ENCODE results near the gene SNAI1. TPM values are rescaled to one million over a fixed set of nuclear protein-coding genes. Genes with fewer than 3 reads are reported as not detected.
A peak's percentile ranks its signal among the peaks of the same experiment; 100 is the strongest.

SNAI1 gene
- total and polyA plus RNA-seq, 2 of the 4 experiments (the other 2 are of a cell fraction) = 0.54 to 13.7 TPM

GRCh38 chr20:50017576-50018248, 34.9 kb downstream of the SNAI1 start:
- Histone ChIP-seq H2AK5ac (ENCODE audit: low read depth, low read length) (no peak overlapping the region), H3K23ac (ENCODE audit: low read depth, low read length) (no peak overlapping the region), H3K4me1 (ENCODE audit: control insufficient read depth, insufficient read depth, low read length) (no peaks in the 10 kb centered on the region), H4K20me1 (ENCODE audit: insufficient read depth, low read length) (no peaks in the 10 kb centered on the region), H2BK15ac (ENCODE audit: low read depth, low read length) (no peak overlapping the region), H3K27me3 (ENCODE audit: control insufficient read depth, insufficient read depth, low read length) (no peaks in the 10 kb centered on the region), H3K14ac (replicated peaks; ENCODE audit: low read depth, low read length) (no peak overlapping the region), H2AK9ac (replicated peaks; ENCODE audit: low read depth, low read length, poor library complexity) (peak overlapping the region; percentile 52), H4K8ac (ENCODE audit: low read depth in 2 of 2, low read length in 2 of 2) (no peak overlapping the region), H3K36me3 (ENCODE audit: control insufficient read depth, insufficient read depth, low read length) (no peaks in the 10 kb centered on the region), H3K4me3 (ENCODE audit: insufficient read depth, low read depth, low read length) (no peak overlapping the region), H4K5ac (ENCODE audit: low read depth, low read length) (no peak overlapping the region), H2BK5ac (ENCODE audit: low read depth, low read length, poor library complexity, severe bottlenecking) (no peak overlapping the region), H4K91ac (ENCODE audit: insufficient read depth, low read depth, low read length) (no peak overlapping the region), H3K9ac (ENCODE audit: low read depth, low read length) (no peak overlapping the region), H3K4ac (ENCODE audit: low read depth, low read length) (no peak overlapping the region), H2BK120ac (ENCODE audit: low read depth, low read length) (no peak overlapping the region), H3K9me3 (ENCODE audit: control insufficient read depth, insufficient read depth, low read length) (no peaks in the 10 kb centered on the region), H3K56ac (ENCODE audit: extremely low read depth, insufficient read depth, low read length) (no peak overlapping the region), H3K18ac (ENCODE audit: low read depth, low read length) (no peak overlapping the region), H3K27ac (ENCODE audit: insufficient read depth, low read length) (no peak overlapping the region), H3K4me2 (ENCODE audit: low read depth, low read length) (no peak overlapping the region), H2BK20ac (ENCODE audit: low read depth, low read length) (no peak overlapping the region), H3K9me1 (ENCODE audit: insufficient read depth, low read length) (no peaks in the 10 kb centered on the region), H3K79me1 (ENCODE audit: low read depth in 1 of 2, low read length in 2 of 2) (no peaks in the 10 kb centered on the region), H2AFZ (replicated peaks; ENCODE audit: low read length, poor library complexity) (no peak overlapping the region)
- in situ Hi-C loops (cut with MboI; ENCODE audit: low sequenced_read_pairs) = no loop called here
- 80% methylated on average over 1 of the region's 4 CpGs; no CpG with 5 or more reads in 1 of the 2 experiments for WGBS, 2 experiments (ENCODE audit: extremely low coverage in 2 of 2, insufficient read length in 1 of 2)
- dilution Hi-C loops (cut with HindIII; ENCODE audit: low sequenced_read_pairs, unreplicated experiment) = no loop called here
- no TSS peak for BruUV-seq (replicated peaks)
- no peak for ATAC-seq (ENCODE audit: low read depth)
- TF ChIP-seq POLR2A (IDR thresholded peaks at IDR 0.05; ENCODE audit: low read depth, low read length) = no peak
- TF ChIP-seq CTCF (conservative IDR thresholded peaks at IDR 0.05; ENCODE audit: low read depth, low read length) = no peak
- no peak for TF ChIP-seq SMC3 (IDR thresholded peaks at IDR 0.05; ENCODE audit: low read depth, low read length)
- no peak for TF ChIP-seq RCOR1 (IDR thresholded peaks at IDR 0.05; ENCODE audit: insufficient replicate concordance, low read length)
- TF ChIP-seq MXI1 (IDR thresholded peaks at IDR 0.05; ENCODE audit: borderline replicate concordance, low read depth, low read length) = no peak
- no peak for TF ChIP-seq CEBPB (IDR thresholded peaks at IDR 0.05; ENCODE audit: low read depth, low read length)
- no peak for TF ChIP-seq FOS (IDR thresholded peaks at IDR 0.05; ENCODE audit: low read depth, low read length)
- TF ChIP-seq CHD1 (IDR thresholded peaks at IDR 0.05; ENCODE audit: low read depth, low read length) = no peak
- no peak for TF ChIP-seq MAFK (IDR thresholded peaks at IDR 0.05; ENCODE audit: low read depth, low read length)
- no peak for TF ChIP-seq NFE2L2 (IDR thresholded peaks at IDR 0.05; ENCODE audit: low read depth, low read length)
- TF ChIP-seq BHLHE40 (IDR thresholded peaks at IDR 0.05; ENCODE audit: low read depth, low read length) = no peak
- TF ChIP-seq ELK1 (IDR thresholded peaks at IDR 0.05; ENCODE audit: borderline replicate concordance, low read depth, low read length) = no peak
- TF ChIP-seq RFX5 (IDR thresholded peaks at IDR 0.05; ENCODE audit: low read depth, low read length) = no peak
- no peak for TF ChIP-seq MAZ (IDR thresholded peaks at IDR 0.05; ENCODE audit: borderline replicate concordance, low read depth, low read length)
- TF ChIP-seq RAD21 (IDR thresholded peaks at IDR 0.05; ENCODE audit: low read length) = no peak
- no peak for TF ChIP-seq USF2 (IDR thresholded peaks at IDR 0.05; ENCODE audit: low read depth, low read length)
- ChIA-PET POLR2A (ENCODE audit: unreplicated experiment) (no interaction called here), CTCF (no interaction called here)
- intact Hi-C loops (cut with micrococcal nuclease) = no loop called here
- no peak for DNase-seq

Measured in IMR-90 (cell line).